T-helper 2 cell treated with Interferon-gamma antibody and Interleukin-4, amounts not matched to agents 5 μg/mL and 100 μg/mL, for 36 hours (primary cell): ENCODE data around the gene C1QTNF5.
A peak's percentile ranks its signal among the peaks of the same experiment; 100 is the strongest.

Experiments
- DNase-seq: peaks from one replicate; pipeline ENCODE4 v3.0.0; 2021; ENCODE audit warnings: low spot score
- H3K27ac Mint-ChIP-seq: one replicate; pipeline ENCODE4 v1.8.0; 2021; ENCODE audit warnings: mild to moderate bottlenecking, mixed read lengths
- H3K27me3 Mint-ChIP-seq: one replicate; pipeline ENCODE4 v1.8.0; 2021; ENCODE audit warnings: low read depth, mixed read lengths
- H3K36me3 Mint-ChIP-seq: one replicate; pipeline ENCODE4 v1.8.0; 2021; ENCODE audit warnings: low read depth, mixed read lengths
- H3K4me1 Mint-ChIP-seq: one replicate; pipeline ENCODE4 v1.8.0; 2021; ENCODE audit warnings: low read depth, mixed read lengths
- H3K4me3 Mint-ChIP-seq: one replicate; pipeline ENCODE4 v1.8.0; 2022; ENCODE audit warnings: mild to moderate bottlenecking, moderate library complexity, mixed read lengths
- H3K9me3 Mint-ChIP-seq: one replicate; pipeline ENCODE4 v1.8.0; 2021; ENCODE audit warnings: mixed read lengths

The C1QTNF5 gene

DNA sequence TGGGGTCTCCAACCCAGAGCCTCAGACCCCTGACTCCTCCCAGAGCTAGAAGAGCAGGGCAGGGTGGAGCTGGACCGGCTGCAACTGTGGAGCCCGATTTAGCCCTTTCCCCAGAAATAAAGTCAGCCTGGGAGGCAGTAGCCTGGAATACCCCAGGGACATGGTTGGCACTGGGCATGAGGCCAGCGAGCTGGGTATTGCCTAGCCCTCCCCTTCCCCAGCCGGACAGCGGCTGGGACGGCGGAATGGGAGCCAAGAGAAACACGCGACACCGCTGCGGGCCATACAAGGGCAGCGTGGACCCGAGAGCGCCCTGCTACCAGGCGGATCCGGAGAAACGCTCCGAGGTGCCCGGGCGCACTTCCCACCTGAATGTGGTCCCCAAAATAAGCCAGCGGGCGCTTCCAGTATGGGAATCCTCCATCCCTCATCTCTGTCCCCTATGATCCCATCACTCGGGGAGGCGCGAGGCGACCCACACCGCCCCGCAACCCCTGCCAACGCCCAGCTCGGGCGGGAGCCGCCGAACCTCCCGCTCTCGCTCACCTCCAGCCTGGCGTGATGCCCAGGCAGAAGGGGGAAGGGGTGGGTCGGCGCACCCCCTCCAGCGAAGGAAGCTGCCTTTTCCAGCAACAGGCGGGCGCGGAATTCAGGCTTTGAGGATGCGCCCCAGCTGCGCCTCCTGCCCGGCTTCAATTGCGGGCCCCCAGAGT lies 24.5 kb downstream of the C1QTNF5 start:
- Mint-ChIP-seq H3K27ac (no peak overlapping the region), H3K27me3 (peaks cover 37% of the 10 kb centered on the region), H3K4me1 (peaks cover 15% of the 10 kb centered on the region), H3K36me3 (no peaks in the 10 kb centered on the region), H3K9me3 (no peaks in the 10 kb centered on the region), H3K4me3 (peak overlapping the region; percentile 50)
- no peak for DNase-seq

GRCh38 chr11:119315131-119316015 lies 25.3 kb downstream of the C1QTNF5 start:
- peaks cover 37% of the 10 kb centered on the region for H3K27me3 Mint-ChIP-seq
- DNase-seq: no peak
- no peak overlapping the region for H3K27ac Mint-ChIP-seq

DNA sequence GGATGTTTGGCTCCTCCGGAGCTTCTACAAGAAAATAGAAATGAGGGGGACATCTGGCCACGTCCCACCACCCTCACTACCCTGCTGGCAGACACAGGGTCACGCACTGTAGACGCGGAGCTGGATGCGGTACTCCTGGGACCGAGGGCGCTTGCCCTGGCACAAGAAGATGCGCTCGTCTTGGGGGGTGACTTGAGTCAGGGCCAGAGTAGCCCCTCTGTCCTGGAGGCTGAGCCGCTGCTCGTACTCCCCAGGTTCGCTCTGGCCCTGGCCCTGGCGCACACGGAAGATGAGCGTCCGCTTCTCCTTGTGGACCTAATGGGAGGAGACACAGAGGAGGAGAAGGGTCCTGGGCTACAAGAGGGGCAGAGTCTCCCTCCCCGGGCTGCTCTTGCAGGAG lies 26.0 kb downstream of the C1QTNF5 start:
- H3K4me1 Mint-ChIP-seq: peaks cover 12% of the 10 kb centered on the region
- DNase-seq: no peak
- no peaks in the 10 kb centered on the region for H3K9me3 Mint-ChIP-seq
- peaks cover 37% of the 10 kb centered on the region for H3K27me3 Mint-ChIP-seq
- H3K36me3 Mint-ChIP-seq: no peaks in the 10 kb centered on the region
- no peak overlapping the region for H3K27ac Mint-ChIP-seq
- H3K4me3 Mint-ChIP-seq: no peak overlapping the region

More at GRCh38 chr11:119315131-119316015, 25.3 kb downstream of the C1QTNF5 start:
- peaks cover 15% of the 10 kb centered on the region for H3K4me1 Mint-ChIP-seq
- H3K4me3 Mint-ChIP-seq: peak overlapping the region; percentile 50
- H3K9me3 Mint-ChIP-seq: no peaks in the 10 kb centered on the region
- no peaks in the 10 kb centered on the region for H3K36me3 Mint-ChIP-seq

DNA sequence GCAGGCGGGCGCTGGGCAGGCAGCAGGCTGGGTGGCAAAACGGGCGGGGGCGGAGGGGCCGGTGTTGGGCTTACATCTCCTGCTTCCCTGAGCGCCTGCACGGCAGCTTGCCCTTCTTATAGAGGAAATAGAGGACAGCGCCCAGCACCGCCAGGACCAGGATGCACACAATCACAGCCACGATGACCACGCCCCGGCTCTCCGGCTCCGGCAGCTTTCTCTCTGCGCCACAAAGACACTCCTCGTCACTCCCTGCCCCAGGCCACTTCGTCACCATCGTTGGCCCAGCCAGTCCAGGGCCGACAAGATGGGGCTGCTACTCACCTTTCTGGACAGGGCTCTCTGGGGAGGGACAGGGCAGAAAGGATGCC lies 30.0 kb downstream of the C1QTNF5 start:
- H3K9me3 Mint-ChIP-seq: no peaks in the 10 kb centered on the region
- DNase-seq: no peak
- H3K27ac Mint-ChIP-seq: no peak overlapping the region
- H3K36me3 Mint-ChIP-seq: peaks cover 4% of the 10 kb centered on the region
- H3K27me3 Mint-ChIP-seq: peaks cover 14% of the 10 kb centered on the region
- H3K4me1 Mint-ChIP-seq: peaks cover 16% of the 10 kb centered on the region
- H3K4me3 Mint-ChIP-seq: no peak overlapping the region

GRCh38 chr11:119309953-119310681 lies 30.6 kb downstream of the C1QTNF5 start:
- no peak overlapping the region for H3K27ac Mint-ChIP-seq
- peaks cover 9% of the 10 kb centered on the region for H3K27me3 Mint-ChIP-seq
- H3K4me1 Mint-ChIP-seq: peaks cover 17% of the 10 kb centered on the region

DNA sequence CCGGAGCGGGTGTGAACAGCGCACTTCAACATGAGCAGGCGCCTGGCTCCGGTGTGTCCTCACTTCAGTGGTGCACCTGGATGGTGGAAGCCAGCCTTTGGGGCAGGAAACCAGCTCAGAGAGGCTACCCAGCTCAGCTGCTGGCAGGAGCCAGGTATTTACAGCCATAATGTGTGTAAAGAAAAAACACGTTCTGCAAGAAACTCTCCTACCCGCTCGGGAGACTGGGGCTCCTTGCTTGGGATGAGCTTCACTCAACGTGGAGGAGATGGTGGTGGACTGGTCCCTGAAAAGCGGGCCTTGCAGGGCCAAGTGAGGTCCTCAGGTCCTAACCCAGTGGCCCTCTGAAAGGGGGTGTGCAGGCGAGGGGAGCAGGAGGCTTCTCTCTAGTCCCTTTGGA lies 31.3 kb downstream of the C1QTNF5 start:
- Mint-ChIP-seq H3K27ac (no peak overlapping the region), H3K4me1 (peaks cover 18% of the 10 kb centered on the region), H3K9me3 (no peaks in the 10 kb centered on the region), H3K27me3 (peaks cover 4% of the 10 kb centered on the region), H3K36me3 (peaks cover 7% of the 10 kb centered on the region), H3K4me3 (no peak overlapping the region)
- no peak for DNase-seq

More at GRCh38 chr11:119309953-119310681, 30.6 kb downstream of the C1QTNF5 start:
- no peaks in the 10 kb centered on the region for H3K9me3 Mint-ChIP-seq
- no peak for DNase-seq
- H3K36me3 Mint-ChIP-seq: peaks cover 7% of the 10 kb centered on the region
- H3K4me3 Mint-ChIP-seq: no peak overlapping the region

DNA sequence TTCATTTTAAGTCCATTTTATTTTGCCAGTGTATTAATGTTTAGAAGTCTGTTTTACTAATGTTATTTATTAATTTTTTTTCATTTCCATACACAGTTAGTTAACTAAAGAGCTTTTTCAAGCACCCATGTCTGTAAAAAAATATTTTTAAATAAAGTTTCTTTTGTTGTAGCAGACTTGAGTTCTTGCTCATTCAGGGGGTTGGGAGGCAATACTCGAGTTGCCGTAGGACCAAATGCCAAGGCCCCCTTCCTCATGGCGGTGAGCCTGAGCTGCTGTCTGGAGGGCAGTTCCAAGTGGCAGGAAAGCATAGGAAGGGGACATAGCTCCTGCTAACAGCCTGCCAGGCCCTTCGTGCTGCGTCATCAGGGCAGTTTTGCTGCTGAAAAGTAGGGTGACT lies 32.7 kb downstream of the C1QTNF5 start:
- Mint-ChIP-seq H3K27me3 (no peaks in the 10 kb centered on the region), H3K4me3 (no peak overlapping the region), H3K4me1 (peaks cover 18% of the 10 kb centered on the region), H3K36me3 (peaks cover 17% of the 10 kb centered on the region), H3K27ac (no peak overlapping the region), H3K9me3 (no peaks in the 10 kb centered on the region)
- DNase-seq: no peak

DNA sequence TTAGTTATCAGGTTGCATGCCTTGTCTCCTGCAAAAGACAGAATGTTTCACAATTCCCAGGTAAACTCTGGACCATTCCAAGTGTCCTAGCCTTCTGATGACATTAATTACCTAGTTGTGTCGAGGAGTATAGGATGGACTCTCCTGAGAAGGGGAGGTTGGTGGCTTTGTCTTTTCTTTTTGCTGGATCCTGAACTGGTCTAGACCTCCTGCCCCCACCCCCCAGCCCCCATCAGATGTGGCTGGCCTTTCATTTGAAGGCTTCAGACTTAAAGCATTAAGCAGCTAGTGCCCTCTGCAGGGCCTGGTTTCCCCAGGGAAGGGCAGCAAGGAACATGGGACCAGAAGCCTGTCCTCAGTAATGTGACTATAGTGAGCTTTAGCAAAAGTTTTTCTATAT lies 33.5 kb downstream of the C1QTNF5 start:
- Mint-ChIP-seq H3K9me3 (no peaks in the 10 kb centered on the region), H3K4me1 (peaks cover 18% of the 10 kb centered on the region), H3K4me3 (no peak overlapping the region), H3K36me3 (peaks cover 23% of the 10 kb centered on the region), H3K27me3 (no peaks in the 10 kb centered on the region), H3K27ac (peak overlapping the region; percentile 18)
- DNase-seq: no peak

GRCh38 chr11:119306373-119306890 lies 34.3 kb downstream of the C1QTNF5 start:
- H3K4me1 Mint-ChIP-seq: peaks cover 18% of the 10 kb centered on the region
- peak; percentile 46 for DNase-seq

DNA sequence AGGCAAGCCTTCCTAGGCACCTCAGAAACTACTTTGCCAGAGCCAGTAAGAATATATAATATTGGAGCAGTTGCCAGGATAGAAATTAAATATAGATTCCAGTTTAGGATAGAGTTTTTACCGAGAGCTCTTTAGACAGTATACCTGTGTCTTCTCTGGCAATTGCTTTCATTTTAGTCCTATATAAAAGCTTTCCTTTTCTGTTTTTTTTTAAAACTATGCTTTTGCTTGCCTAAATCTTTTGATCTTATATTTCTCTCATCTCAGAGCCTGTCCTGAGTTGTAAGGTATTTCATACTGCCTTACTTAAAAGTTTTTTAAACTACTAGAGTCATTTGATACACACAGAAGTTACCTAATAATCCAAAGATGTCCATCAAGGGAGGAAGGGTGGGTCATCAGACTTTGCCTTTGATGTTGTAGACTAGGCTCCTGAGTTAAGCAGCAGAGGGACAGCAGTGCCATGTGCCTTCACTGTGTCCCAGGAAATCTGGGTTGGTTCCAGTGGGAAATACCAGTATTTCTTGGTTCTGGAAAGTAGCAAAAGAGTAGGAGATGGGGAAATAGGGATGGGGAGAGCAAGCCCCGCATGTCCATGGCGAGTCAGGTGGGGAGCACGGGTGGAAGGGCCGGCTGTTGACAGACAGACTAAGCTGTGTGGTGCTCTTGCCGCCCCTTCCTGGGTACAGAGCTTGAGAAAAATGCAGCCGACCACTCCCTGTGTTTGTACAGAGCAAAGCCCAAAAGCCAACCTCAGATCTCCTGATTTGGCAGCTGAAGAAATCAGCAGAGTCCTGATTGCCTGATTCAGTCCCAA lies 34.9 kb downstream of the C1QTNF5 start:
- Mint-ChIP-seq H3K4me3 (no peak overlapping the region), H3K27ac (peak overlapping the region; percentile 45), H3K4me1 (peaks cover 18% of the 10 kb centered on the region), H3K9me3 (no peaks in the 10 kb centered on the region), H3K36me3 (peaks cover 31% of the 10 kb centered on the region), H3K27me3 (no peaks in the 10 kb centered on the region)
- no peak for DNase-seq

More at GRCh38 chr11:119306373-119306890, 34.3 kb downstream of the C1QTNF5 start:
- Mint-ChIP-seq H3K27me3 (no peaks in the 10 kb centered on the region), H3K36me3 (peaks cover 25% of the 10 kb centered on the region), H3K9me3 (no peaks in the 10 kb centered on the region), H3K27ac (peak overlapping the region; percentile 88), H3K4me3 (peak overlapping the region; percentile 28)

- H3K4me1 Mint-ChIP-seq: peaks cover 18% of the 10 kb centered on the region
- peaks cover 52% of the 10 kb centered on the region for H3K36me3 Mint-ChIP-seq
- no peaks in the 10 kb centered on the region for H3K27me3 Mint-ChIP-seq
- H3K4me3 Mint-ChIP-seq: no peak overlapping the region
- no peak overlapping the region for H3K27ac Mint-ChIP-seq
- no peaks in the 10 kb centered on the region for H3K9me3 Mint-ChIP-seq
- no peak for DNase-seq
These were observed 37.4 kb downstream of the C1QTNF5 start for GRCh38 chr11:119303227-119303718.

DNA sequence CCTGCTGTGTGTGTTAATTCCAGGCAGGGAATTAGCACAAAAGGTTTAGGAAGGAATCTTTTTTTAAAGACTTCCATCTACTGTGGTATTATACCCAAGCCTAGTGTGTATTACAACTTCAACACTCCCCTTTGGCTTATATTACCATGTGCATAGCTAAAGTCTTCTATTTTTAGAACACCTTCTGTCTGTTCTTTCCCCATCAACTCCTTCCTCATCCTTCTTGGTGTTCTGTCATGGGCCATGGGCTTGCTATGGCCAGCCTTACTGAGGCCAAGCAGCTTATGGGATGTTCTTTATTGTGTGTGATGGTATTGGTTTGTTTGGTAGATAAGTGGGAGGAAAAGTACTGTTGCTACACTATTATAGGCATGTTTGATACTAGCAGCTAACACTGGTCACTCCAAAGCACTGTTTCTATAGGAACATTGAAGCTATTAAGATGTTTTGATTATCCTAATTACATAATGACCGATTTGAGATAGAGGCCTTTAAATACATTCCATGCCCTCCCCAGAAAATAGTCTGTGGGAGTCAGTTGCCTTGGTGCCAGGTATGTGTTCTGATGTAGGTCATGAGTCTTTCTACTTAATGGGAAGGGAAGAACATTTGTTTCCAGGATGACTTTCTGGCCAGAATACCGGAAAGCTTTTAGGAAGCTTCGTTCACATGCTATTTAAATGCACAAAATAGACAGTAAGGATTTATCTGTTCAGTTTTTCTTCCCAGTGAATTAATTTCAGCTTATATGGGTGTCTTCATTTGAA lies 40.3 kb downstream of the C1QTNF5 start:
- H3K36me3 Mint-ChIP-seq: peaks cover 61% of the 10 kb centered on the region
- DNase-seq: no peak
- H3K27me3 Mint-ChIP-seq: no peaks in the 10 kb centered on the region
- no peak overlapping the region for H3K4me3 Mint-ChIP-seq
- H3K4me1 Mint-ChIP-seq: peaks cover 4% of the 10 kb centered on the region
- no peaks in the 10 kb centered on the region for H3K9me3 Mint-ChIP-seq
- H3K27ac Mint-ChIP-seq: no peak overlapping the region
